Activated T-helper 2 cell treated with anti-CD3 and anti-CD28 coated beads, Interferon-gamma antibody, Interleukin-2, Interleukin-4, amounts not matched to agents 10 μg/mL and 5 μg/mL and 100 μg/mL, durations not matched to agents 14 hours and 24 hours and 36 hours (primary cell): ENCODE results near the gene TCL1A. TPM values are rescaled to one million over a fixed set of nuclear protein-coding genes. Genes with fewer than 3 reads are reported as not detected.

ENCODE experiments used
- DNase-seq: peaks from one replicate; pipeline ENCODE4 v3.0.0; 2021; ENCODE audit warnings: low spot score
- H3K27ac Mint-ChIP-seq: one replicate; pipeline ENCODE4 v1.8.0; 2021; ENCODE audit warnings: mixed read lengths
- H3K27me3 Mint-ChIP-seq: one replicate; pipeline ENCODE4 v1.8.0; 2021; ENCODE audit warnings: low read depth, mixed read lengths
- H3K36me3 Mint-ChIP-seq: one replicate; pipeline ENCODE4 v1.8.0; 2021; ENCODE audit warnings: low read depth, mixed read lengths
- H3K4me1 Mint-ChIP-seq: one replicate; pipeline ENCODE4 v1.8.0; 2021; ENCODE audit warnings: low read depth, mixed read lengths
- H3K4me3 Mint-ChIP-seq: one replicate; pipeline ENCODE4 v1.8.0; 2021; ENCODE audit warnings: low read depth, mild to moderate bottlenecking, moderate library complexity, mixed read lengths
- H3K9me3 Mint-ChIP-seq: one replicate; pipeline ENCODE4 v1.8.0; 2021; ENCODE audit warnings: mixed read lengths
- intact Hi-C: fragments of 100-400 bp; cut with micrococcal nuclease; formaldehyde crosslinking; loops from one replicate; pipeline ENCODE4 v1.15.1; 2023
- total RNA-seq: library from RNA; stranded (reverse); gene quantifications from 2 replicates; pipeline ENCODE4 v1.2.3, GENCODE V29; 2022

The TCL1A gene
- total RNA-seq, 1 donor from 2014 or later: not detected

- Mint-ChIP-seq H3K4me3 (no peak overlapping the region), H3K9me3 (no peaks in the 10 kb centered on the region), H3K27me3 (peaks cover 33% of the 10 kb centered on the region), H3K36me3 (no peaks in the 10 kb centered on the region), H3K27ac (no peak overlapping the region), H3K4me1 (peaks cover 2% of the 10 kb centered on the region)
- intact Hi-C loops: no loop called here
- DNase-seq: no peak
These were observed 13.5 kb downstream of the TCL1A start for GRCh38 chr14:95700221-95700976.

- peaks cover 30% of the 10 kb centered on the region for H3K27me3 Mint-ChIP-seq
- intact Hi-C loops: no loop called here
- no peaks in the 10 kb centered on the region for H3K9me3 Mint-ChIP-seq
- no peaks in the 10 kb centered on the region for H3K36me3 Mint-ChIP-seq
- peaks cover 2% of the 10 kb centered on the region for H3K4me1 Mint-ChIP-seq
- DNase-seq: no peak
- H3K4me3 Mint-ChIP-seq: no peak overlapping the region
- H3K27ac Mint-ChIP-seq: no peak overlapping the region
These were observed 14.5 kb downstream of the TCL1A start for GRCh38 chr14:95699412-95699811.

- Mint-ChIP-seq H3K4me1 (peaks cover 2% of the 10 kb centered on the region), H3K27ac (no peak overlapping the region), H3K4me3 (no peak overlapping the region), H3K27me3 (peaks cover 24% of the 10 kb centered on the region), H3K9me3 (no peaks in the 10 kb centered on the region), H3K36me3 (no peaks in the 10 kb centered on the region)
- DNase-seq: no peak
- intact Hi-C loops: no loop called here
These were observed 15.6 kb downstream of the TCL1A start for GRCh38 chr14:95698287-95698686.

GRCh38 chr14:95697764-95698163 is 16.2 kb downstream of the TCL1A start:
- no peak overlapping the region for H3K27ac Mint-ChIP-seq
- H3K4me1 Mint-ChIP-seq: peaks cover 2% of the 10 kb centered on the region
- no peak overlapping the region for H3K4me3 Mint-ChIP-seq
- H3K9me3 Mint-ChIP-seq: no peaks in the 10 kb centered on the region
- peaks cover 19% of the 10 kb centered on the region for H3K27me3 Mint-ChIP-seq
- no peaks in the 10 kb centered on the region for H3K36me3 Mint-ChIP-seq
- intact Hi-C loops: no loop called here
- no peak for DNase-seq

GRCh38 chr14:95696741-95697140 is 17.2 kb downstream of the TCL1A start:
- DNase-seq: no peak
- Mint-ChIP-seq H3K9me3 (no peaks in the 10 kb centered on the region), H3K4me3 (no peak overlapping the region), H3K27me3 (peaks cover 17% of the 10 kb centered on the region), H3K36me3 (no peaks in the 10 kb centered on the region), H3K27ac (no peak overlapping the region), H3K4me1 (peaks cover 2% of the 10 kb centered on the region)
- intact Hi-C loops: no loop called here

GRCh38 chr14:95695913-95696312 is 18.0 kb downstream of the TCL1A start:
- Mint-ChIP-seq H3K4me1 (peaks cover 2% of the 10 kb centered on the region), H3K27me3 (peaks cover 15% of the 10 kb centered on the region), H3K4me3 (no peak overlapping the region), H3K36me3 (no peaks in the 10 kb centered on the region), H3K9me3 (no peaks in the 10 kb centered on the region), H3K27ac (no peak overlapping the region)
- no peak for DNase-seq
- intact Hi-C loops: no loop called here

- no peaks in the 10 kb centered on the region for H3K36me3 Mint-ChIP-seq
- no peak overlapping the region for H3K4me3 Mint-ChIP-seq
- no peaks in the 10 kb centered on the region for H3K9me3 Mint-ChIP-seq
- H3K4me1 Mint-ChIP-seq: peaks cover 2% of the 10 kb centered on the region
- H3K27me3 Mint-ChIP-seq: peaks cover 12% of the 10 kb centered on the region
- intact Hi-C loops: no loop called here
- H3K27ac Mint-ChIP-seq: no peak overlapping the region
- DNase-seq: no peak
These were observed 18.9 kb downstream of the TCL1A start for GRCh38 chr14:95695051-95695450.

- intact Hi-C loops: no loop called here
- H3K4me1 Mint-ChIP-seq: no peaks in the 10 kb centered on the region
- no peak overlapping the region for H3K27ac Mint-ChIP-seq
- no peaks in the 10 kb centered on the region for H3K9me3 Mint-ChIP-seq
- no peaks in the 10 kb centered on the region for H3K27me3 Mint-ChIP-seq
- no peak for DNase-seq
- no peak overlapping the region for H3K4me3 Mint-ChIP-seq
- no peaks in the 10 kb centered on the region for H3K36me3 Mint-ChIP-seq
These were observed 21.8 kb downstream of the TCL1A start for GRCh38 chr14:95692109-95692508.

- intact Hi-C loops: no loop called here
- Mint-ChIP-seq H3K9me3 (no peaks in the 10 kb centered on the region), H3K4me1 (no peaks in the 10 kb centered on the region), H3K4me3 (no peak overlapping the region), H3K27ac (no peak overlapping the region), H3K36me3 (no peaks in the 10 kb centered on the region), H3K27me3 (no peaks in the 10 kb centered on the region)
- no peak for DNase-seq
These were observed 22.3 kb downstream of the TCL1A start for GRCh38 chr14:95691591-95691990.

- no peaks in the 10 kb centered on the region for H3K4me1 Mint-ChIP-seq
- H3K36me3 Mint-ChIP-seq: no peaks in the 10 kb centered on the region
- H3K4me3 Mint-ChIP-seq: no peak overlapping the region
- DNase-seq: no peak
- intact Hi-C loops: no loop called here
- H3K9me3 Mint-ChIP-seq: no peaks in the 10 kb centered on the region
- H3K27me3 Mint-ChIP-seq: no peaks in the 10 kb centered on the region
- H3K27ac Mint-ChIP-seq: no peak overlapping the region
These were observed 23.1 kb downstream of the TCL1A start for GRCh38 chr14:95690815-95691214.

- Mint-ChIP-seq H3K4me3 (no peak overlapping the region), H3K36me3 (no peaks in the 10 kb centered on the region), H3K4me1 (no peaks in the 10 kb centered on the region), H3K27me3 (no peaks in the 10 kb centered on the region), H3K9me3 (no peaks in the 10 kb centered on the region), H3K27ac (no peak overlapping the region)
- intact Hi-C loops: no loop called here
- no peak for DNase-seq
These were observed 24.5 kb downstream of the TCL1A start for GRCh38 chr14:95689441-95689840.

- Mint-ChIP-seq H3K4me1 (no peaks in the 10 kb centered on the region), H3K27me3 (peaks cover 4% of the 10 kb centered on the region), H3K4me3 (no peak overlapping the region), H3K9me3 (no peaks in the 10 kb centered on the region), H3K36me3 (no peaks in the 10 kb centered on the region), H3K27ac (no peak overlapping the region)
- no peak for DNase-seq
- intact Hi-C loops: no loop called here
These were observed 27.0 kb downstream of the TCL1A start for GRCh38 chr14:95686935-95687334.

- H3K36me3 Mint-ChIP-seq: no peaks in the 10 kb centered on the region
- intact Hi-C loops: no loop called here
These were observed 27.7 kb downstream of the TCL1A start, which contains the start of gene TCL1B for GRCh38 chr14:95685978-95686922. Gene TCL1B, plus strand, starts transcription at chr14:95686426. Its CDS starts 42 bp downstream, at chr14:95686468.

More at GRCh38 chr14:95685978-95686922, 27.7 kb downstream of the TCL1A start, which contains the start of gene TCL1B:
- Mint-ChIP-seq H3K4me3 (no peak within 1 kb of the TSS), H3K9me3 (no peaks in the 10 kb centered on the region), H3K27ac (no peak within 1 kb of the TSS), H3K4me1 (no peaks in the 10 kb centered on the region), H3K27me3 (peaks cover 6% of the 10 kb centered on the region)
- no peak for DNase-seq
